GM19193 (cell line): ENCODE results near the gene TRH.

ENCODE experiments used
- POLR2A ChIP-seq: IDR thresholded peaks from 4 replicates; pipeline ENCODE4 v1.6.1; 2011; ENCODE audit not compliant: insufficient read depth, insufficient read length; ENCODE audit errors: extremely low read depth

TRH gene

DNA sequence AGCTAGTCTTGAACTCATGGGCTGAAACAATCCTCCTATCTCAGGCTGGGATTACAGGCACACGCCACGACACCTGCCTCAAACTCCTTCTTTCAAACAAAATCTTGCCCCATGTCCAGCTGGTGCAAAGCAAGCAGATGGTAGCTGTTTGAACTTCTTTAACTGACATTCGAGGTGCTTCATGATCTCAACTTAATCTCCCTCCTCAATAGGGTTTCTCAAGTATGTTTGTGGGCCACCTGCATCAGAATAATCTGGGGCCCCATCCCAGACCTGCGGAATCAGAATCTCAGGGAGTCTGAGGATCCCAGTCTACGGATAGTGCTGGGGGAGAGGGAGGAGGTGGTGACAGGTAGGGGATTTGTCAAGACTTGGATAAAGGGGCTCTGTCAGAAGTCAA is 20.9 kb upstream of the TRH start:
- TF ChIP-seq POLR2A, result no peak

DNA sequence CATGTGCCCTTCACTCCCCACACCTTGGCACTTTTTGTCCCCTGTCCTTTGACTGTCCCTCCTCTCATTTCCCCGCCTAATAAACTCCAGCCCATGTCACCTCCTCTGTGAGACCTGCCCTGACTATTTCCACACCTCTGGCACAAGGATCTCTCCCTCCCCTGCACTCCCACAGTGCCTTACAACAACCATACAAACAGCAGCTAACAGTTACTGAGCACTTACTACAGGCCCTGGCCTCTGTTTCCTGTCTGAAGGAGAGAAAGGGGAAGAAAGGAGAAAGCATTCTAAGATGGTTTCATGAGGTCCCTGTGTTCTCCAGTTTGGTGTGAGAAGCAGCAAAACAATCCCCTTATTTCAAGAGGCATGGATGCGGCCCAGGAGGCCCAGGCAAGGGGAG is 20.0 kb upstream of the TRH start:
- no peak for TF ChIP-seq POLR2A

- TF ChIP-seq POLR2A, result no peak
These were observed 17.6 kb upstream of the TRH start for GRCh38 chr3:129956936-129957335.

DNA sequence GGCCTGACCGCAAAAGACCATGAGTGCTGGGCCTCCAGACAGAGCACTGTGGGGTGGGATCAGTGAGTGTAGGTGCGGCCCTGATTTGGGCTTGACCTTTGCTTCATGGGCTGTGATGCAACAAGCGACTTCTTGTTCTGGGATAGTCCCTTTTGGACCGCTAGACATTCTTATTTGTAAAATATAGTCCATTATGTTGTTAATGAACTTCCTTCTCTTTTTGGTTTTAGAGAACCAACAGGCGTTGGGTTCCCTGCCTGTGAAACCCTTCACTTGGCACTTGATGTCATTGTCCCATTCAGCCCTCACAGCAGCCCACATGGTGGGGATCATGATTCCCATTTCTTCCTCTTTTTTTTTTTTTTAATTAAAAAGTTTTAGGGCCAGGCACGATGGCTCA is 15.8 kb upstream of the TRH start:
- TF ChIP-seq POLR2A, result no peak

- no peak for TF ChIP-seq POLR2A
These were observed 13.4 kb upstream of the TRH start for GRCh38 chr3:129961141-129961541.

DNA sequence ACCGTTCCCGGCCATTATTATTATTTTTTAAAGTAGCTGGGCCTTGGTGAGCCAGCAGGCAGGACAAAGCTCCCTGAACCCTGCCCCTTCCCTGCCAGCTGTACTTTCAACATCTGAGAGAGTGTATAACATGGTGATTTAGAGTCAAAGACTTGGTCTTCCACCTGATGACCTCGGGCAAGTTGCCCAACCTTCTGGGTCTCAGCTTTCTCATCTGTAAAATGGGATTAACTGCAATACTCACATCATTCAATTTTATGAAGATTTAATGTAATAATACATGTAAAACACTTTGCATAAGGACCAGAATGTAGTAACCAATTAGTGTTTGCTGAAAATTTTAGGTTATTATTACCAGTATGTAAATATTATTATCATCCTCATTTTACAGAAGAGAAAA is 11.9 kb upstream of the TRH start:
- no peak for TF ChIP-seq POLR2A

GRCh38 chr3:129965937-129966336 is 8.6 kb upstream of the TRH start:
- TF ChIP-seq POLR2A, result no peak

DNA sequence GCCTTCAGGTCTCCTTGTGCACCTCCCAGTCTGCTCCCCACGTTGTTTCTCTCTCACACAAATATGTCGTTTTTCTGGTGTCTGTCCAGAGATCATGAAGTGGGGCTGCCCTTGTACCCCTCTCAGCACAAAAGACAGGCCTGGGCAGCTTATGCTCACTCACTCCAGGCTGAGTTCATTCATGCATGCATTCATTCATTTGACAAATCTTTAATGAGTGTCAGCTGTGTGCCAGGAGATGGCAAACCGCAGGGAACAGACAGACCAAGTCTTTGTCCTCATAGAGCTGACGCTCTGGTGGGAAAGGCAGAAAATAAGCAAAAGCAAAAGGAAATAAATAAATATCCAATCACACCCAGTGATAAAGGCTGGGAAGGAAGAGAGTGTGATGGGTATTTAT is 7.6 kb upstream of the TRH start:
- TF ChIP-seq POLR2A, result no peak

- no peak for TF ChIP-seq POLR2A
These were observed 6.8 kb upstream of the TRH start for GRCh38 chr3:129967761-129968160.

GRCh38 chr3:129971351-129972052 is 3.0 kb upstream of the TRH start:
- no peak for TF ChIP-seq POLR2A

- TF ChIP-seq POLR2A, result no peak
These were observed 2.2 kb upstream of the TRH start for GRCh38 chr3:129972301-129972700.

DNA sequence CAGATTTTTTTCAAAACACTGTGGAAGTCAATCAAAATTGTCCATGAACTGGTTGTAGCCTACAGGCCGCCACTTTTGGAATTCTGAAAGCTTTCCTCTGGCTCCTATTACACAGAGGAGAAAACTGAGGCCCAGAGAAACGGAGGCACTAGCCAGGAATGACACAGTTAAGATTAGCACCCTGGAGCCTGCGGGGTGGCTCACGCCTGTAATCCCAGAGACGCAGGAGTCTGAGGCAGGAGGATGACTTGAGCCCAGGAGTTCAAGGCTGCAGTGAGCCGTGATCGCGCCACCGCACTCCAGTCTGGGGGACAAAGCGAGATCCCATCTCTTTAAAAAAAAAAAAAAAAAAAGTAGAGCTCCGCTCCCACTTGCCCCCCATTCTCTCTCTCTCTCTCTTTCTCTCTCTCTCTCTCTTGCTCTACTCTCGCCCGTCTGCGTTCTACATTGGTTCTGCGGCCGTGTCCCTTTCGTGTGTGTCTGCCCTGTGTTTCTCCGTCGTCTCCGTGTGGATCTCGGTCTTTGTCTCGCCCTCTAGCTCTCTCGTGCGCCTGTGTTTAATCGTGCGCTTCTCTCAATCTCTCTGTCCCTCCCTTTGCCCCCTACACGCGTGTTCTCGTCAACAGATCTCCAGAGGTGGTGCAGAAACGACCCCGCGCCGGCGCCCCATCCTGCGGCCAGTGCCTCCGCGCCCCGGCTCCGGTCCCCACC is 512 bp upstream of the TRH start:
- no peak for TF ChIP-seq POLR2A

- TF ChIP-seq POLR2A, result no peak
These were observed 549 bp downstream of the TRH start for GRCh38 chr3:129974833-129975704.

GRCh38 chr3:129975705-129976048 is 1.2 kb downstream of the TRH start:
- no peak for TF ChIP-seq POLR2A

GRCh38 chr3:129976286-129976685 is 1.8 kb downstream of the TRH start:
- no peak for TF ChIP-seq POLR2A

DNA sequence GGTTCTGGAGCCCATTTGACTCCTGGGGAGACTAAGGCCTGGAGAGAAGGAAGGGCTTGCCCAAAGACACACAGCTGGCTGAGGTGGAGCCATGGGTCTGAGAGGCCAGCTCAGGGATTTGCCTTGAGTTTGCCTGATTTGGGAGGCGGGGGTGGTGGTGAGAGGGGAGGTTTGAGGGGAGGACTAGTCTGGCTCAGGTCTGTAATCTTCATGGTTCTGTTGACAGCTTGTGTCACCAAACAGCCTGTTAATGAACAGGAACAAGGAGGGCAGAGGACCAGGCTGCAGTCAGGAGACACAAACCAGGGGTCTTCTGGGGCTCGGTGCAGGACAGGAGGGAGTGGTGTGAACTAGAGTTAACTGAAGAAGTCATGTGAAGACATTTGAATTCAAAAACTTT is 3.6 kb downstream of the TRH start:
- TF ChIP-seq POLR2A, result no peak
